ENCODE data around the gene NKIRAS2.

DNA sequence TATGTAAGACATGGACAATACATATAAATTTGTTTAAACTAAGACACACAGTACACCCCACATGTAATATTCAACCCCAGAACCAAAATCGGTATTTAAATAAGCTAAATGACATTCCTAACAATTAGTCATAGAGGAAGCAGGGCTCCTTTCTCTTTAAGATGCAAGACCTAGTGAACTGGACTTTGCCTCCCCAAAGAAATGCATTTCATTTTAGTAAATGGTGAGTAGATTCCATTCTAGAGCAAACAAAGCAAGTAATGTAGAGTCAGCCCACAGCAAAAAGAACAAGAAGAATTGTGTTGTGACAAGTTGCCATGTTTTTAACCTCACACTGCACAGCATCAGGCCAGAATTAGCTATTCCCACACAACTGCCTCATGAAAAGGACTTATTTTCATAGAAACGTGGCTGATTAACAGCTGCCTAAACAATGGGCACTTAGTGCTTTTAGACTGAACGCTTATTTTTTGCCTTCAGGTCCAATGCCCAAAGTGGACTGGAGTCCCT, 17.0 kb upstream of the NKIRAS2 start:
- no peak for TF ChIP-seq ZFP30 (CRISPR knock-in tag; IDR thresholded peaks at IDR 0.05)
- TF ChIP-seq ZFP3 (CRISPR knock-in tag; IDR thresholded peaks at IDR 0.05) = no peak
- no peak for TF ChIP-seq TOX (CRISPR knock-in tag; IDR thresholded peaks at IDR 0.05; ENCODE audit: borderline replicate concordance)
- TF ChIP-seq, protein P1, sequence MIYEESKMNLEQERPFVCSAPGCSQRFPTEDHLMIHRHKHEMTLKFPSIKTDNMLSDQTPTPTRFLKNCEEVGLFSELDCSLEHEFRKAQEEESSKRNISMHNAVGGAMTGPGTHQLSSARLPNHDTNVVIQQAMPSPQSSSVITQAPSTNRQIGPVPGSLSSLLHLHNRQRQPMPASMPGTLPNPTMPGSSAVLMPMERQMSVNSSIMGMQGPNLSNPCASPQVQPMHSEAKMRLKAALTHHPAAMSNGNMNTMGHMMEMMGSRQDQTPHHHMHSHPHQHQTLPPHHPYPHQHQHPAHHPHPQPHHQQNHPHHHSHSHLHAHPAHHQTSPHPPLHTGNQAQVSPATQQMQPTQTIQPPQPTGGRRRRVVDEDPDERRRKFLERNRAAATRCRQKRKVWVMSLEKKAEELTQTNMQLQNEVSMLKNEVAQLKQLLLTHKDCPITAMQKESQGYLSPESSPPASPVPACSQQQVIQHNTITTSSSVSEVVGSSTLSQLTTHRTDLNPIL (CRISPR knock-in tag; IDR thresholded peaks at IDR 0.05; ENCODE audit: low read depth) = no peak
- no peak for TF ChIP-seq TSHZ2 (CRISPR knock-in tag; IDR thresholded peaks at IDR 0.05)
- no peak for TF ChIP-seq SNAI2 (CRISPR knock-in tag; IDR thresholded peaks at IDR 0.05)
- TF ChIP-seq TCF4 (CRISPR knock-in tag; IDR thresholded peaks at IDR 0.05; ENCODE audit: borderline replicate concordance) = no peak
- no peak for TF ChIP-seq BACH2 (CRISPR knock-in tag; IDR thresholded peaks at IDR 0.05; ENCODE audit: borderline replicate concordance)
